ENCODE results near the gene EME1.

DNA sequence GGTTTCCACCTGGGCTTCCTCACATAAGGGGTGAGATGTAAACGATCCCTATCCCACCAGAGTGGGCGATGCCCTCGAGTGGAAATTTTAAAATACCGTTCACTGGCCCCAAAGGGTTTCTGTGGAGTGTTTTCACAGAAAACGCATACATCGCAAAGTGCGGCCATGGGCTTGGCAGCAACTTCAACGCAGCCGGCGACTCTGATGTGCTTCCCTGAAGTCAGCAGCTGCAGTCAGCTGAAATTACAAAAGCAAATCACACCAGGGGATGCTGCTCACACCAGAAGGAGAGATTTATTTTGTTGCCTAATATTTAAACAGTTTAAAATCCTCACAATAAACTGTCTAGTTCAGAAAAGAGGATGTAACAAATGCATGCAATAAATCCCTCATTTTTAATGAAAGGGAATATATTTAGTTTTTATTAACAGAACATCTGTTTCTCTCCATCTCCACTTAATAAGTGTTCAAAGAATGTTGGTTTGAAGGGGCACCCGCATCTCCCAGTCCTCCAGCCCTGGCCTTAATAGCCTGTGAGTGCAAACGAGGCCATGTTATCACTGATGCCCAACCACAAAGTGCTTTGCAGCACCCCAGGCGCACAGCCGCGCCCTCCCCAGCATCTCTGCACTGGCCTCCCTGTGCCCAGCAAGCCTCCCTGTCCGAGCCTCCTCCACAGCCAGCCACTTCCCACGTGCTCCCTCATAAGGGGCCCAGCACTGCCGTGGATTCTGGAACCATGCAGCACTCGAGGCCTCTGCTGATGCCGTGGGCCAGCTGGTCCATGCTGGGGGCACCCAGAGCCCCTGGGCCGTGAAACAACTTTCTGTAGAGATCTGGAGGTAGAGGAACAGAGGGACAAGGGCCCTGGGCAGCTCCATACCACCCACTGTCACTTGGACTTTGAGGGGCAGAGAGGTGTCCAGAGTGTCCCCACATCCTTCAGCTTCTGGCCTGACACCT, 44.4 kb upstream of the EME1 start:
- TF ChIP-seq, protein P1, sequence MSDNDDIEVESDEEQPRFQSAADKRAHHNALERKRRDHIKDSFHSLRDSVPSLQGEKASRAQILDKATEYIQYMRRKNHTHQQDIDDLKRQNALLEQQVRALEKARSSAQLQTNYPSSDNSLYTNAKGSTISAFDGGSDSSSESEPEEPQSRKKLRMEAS (IDR thresholded peaks at IDR 0.05; ENCODE audit: low read depth, low read length) = no peak
- TF ChIP-seq EZH2 (IDR thresholded peaks at IDR 0.05; ENCODE audit: borderline replicate concordance, control insufficient read depth, low read depth, low read length) (no peak), CTCF (IDR thresholded peaks at IDR 0.05 in 2 of 3, conservative IDR thresholded peaks at IDR 0.05 in 1 of 3; ENCODE audit: control insufficient read depth in 2 of 3, extremely low read depth in 1 of 3, insufficient read depth in 1 of 3, low read depth in 3 of 3, low read length in 3 of 3) (no peak), YY1 (IDR thresholded peaks at IDR 0.05; ENCODE audit: low read depth, low read length) (no peak)
- TF ChIP-seq, protein P2, sequence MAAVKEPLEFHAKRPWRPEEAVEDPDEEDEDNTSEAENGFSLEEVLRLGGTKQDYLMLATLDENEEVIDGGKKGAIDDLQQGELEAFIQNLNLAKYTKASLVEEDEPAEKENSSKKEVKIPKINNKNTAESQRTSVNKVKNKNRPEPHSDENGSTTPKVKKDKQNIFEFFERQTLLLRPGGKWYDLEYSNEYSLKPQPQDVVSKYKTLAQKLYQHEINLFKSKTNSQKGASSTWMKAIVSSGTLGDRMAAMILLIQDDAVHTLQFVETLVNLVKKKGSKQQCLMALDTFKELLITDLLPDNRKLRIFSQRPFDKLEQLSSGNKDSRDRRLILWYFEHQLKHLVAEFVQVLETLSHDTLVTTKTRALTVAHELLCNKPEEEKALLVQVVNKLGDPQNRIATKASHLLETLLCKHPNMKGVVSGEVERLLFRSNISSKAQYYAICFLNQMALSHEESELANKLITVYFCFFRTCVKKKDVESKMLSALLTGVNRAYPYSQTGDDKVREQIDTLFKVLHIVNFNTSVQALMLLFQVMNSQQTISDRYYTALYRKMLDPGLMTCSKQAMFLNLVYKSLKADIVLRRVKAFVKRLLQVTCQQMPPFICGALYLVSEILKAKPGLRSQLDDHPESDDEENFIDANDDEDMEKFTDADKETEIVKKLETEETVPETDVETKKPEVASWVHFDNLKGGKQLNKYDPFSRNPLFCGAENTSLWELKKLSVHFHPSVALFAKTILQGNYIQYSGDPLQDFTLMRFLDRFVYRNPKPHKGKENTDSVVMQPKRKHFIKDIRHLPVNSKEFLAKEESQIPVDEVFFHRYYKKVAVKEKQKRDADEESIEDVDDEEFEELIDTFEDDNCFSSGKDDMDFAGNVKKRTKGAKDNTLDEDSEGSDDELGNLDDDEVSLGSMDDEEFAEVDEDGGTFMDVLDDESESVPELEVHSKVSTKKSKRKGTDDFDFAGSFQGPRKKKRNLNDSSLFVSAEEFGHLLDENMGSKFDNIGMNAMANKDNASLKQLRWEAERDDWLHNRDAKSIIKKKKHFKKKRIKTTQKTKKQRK (IDR thresholded peaks at IDR 0.05; ENCODE audit: low read depth, low read length) = no peak

Data from GM12878 (cell line).